ENCODE data around the gene PEG3. TPM values are rescaled to one million over a fixed set of nuclear protein-coding genes. Genes with fewer than 3 reads are reported as not detected.

Gene PEG3
- total and polyA plus RNA-seq, 2 of the 13 experiments (the other 11 are each of a cell fraction or from before 2014, with no cell fraction given) = 217 to 394 TPM

- no peak for TF ChIP-seq NFE2 (CRISPR knock-in tag; IDR thresholded peaks at IDR 0.05)
- no peak for TF ChIP-seq HNF4A (CRISPR knock-in tag; IDR thresholded peaks at IDR 0.05)
- no peak for TF ChIP-seq NCOA1 (CRISPR knock-in tag; IDR thresholded peaks at IDR 0.05)
- TF ChIP-seq CBFB (CRISPR knock-in tag; IDR thresholded peaks at IDR 0.05) = no peak
- TF ChIP-seq ATF7 (IDR thresholded peaks at IDR 0.05) = no peak
- no peak; the same call in 1 of the 2 replicates for TF ChIP-seq ATF7 (CRISPR knock-in tag; IDR thresholded peaks at IDR 0.05)
- TF ChIP-seq ZSCAN25 (CRISPR knock-in tag; IDR thresholded peaks at IDR 0.05) = no peak
- TF ChIP-seq KDM5A (IDR thresholded peaks at IDR 0.05; ENCODE audit: borderline replicate concordance, low read length) = 0 out of 2 replicates have a peak, but pooled peaks have one; percentile 31
- TF ChIP-seq CREM (IDR thresholded peaks at IDR 0.05) = no peak
- no peak for TF ChIP-seq CREM (CRISPR knock-in tag; IDR thresholded peaks at IDR 0.05)
- no peak for TF ChIP-seq ZFP36L1 (CRISPR knock-in tag; IDR thresholded peaks at IDR 0.05)
- TF ChIP-seq AGO2 (optimal IDR thresholded peaks at IDR 0.05; ENCODE audit: low read depth, low read length) = peak; percentile 99
- TF ChIP-seq DMTF1 (CRISPR knock-in tag; IDR thresholded peaks at IDR 0.05) = no peak
- TF ChIP-seq NPAS2 (CRISPR knock-in tag; IDR thresholded peaks at IDR 0.05; ENCODE audit: borderline replicate concordance) = no peak
- TF ChIP-seq NFE2L1 (CRISPR knock-in tag; IDR thresholded peaks at IDR 0.05; ENCODE audit: borderline replicate concordance) = no peak
- TF ChIP-seq ZNF556 (CRISPR knock-in tag; IDR thresholded peaks at IDR 0.05; ENCODE audit: borderline replicate concordance) = no peak
- 0 out of 2 replicates have a peak, but pooled peaks have one; percentile 31 for TF ChIP-seq ARNTL (CRISPR knock-in tag; IDR thresholded peaks at IDR 0.05)
- no peak for TF ChIP-seq PAF1 (CRISPR knock-in tag; IDR thresholded peaks at IDR 0.05)
- TF ChIP-seq MIXL1 (CRISPR knock-in tag; IDR thresholded peaks at IDR 0.05) = no peak
- TF ChIP-seq ZBTB1 (CRISPR knock-in tag; IDR thresholded peaks at IDR 0.05; ENCODE audit: borderline replicate concordance) = no peak
- TF ChIP-seq ZNF124 (CRISPR knock-in tag; IDR thresholded peaks at IDR 0.05) = no peak
- no peak for TF ChIP-seq KLF15 (CRISPR knock-in tag; IDR thresholded peaks at IDR 0.05; ENCODE audit: borderline replicate concordance)
- TF ChIP-seq KAT7 (CRISPR knock-in tag; IDR thresholded peaks at IDR 0.05; ENCODE audit: borderline replicate concordance) = 0 out of 2 replicates have a peak, but pooled peaks have one; percentile 27
- TF ChIP-seq TMF1 (CRISPR knock-in tag; IDR thresholded peaks at IDR 0.05; ENCODE audit: low read depth) = no peak
- no peak for TF ChIP-seq SAP130 (CRISPR knock-in tag; IDR thresholded peaks at IDR 0.05; ENCODE audit: low read depth)
- no peak for TF ChIP-seq GZF1 (CRISPR knock-in tag; IDR thresholded peaks at IDR 0.05)
- TF ChIP-seq ZBTB25 (CRISPR knock-in tag; IDR thresholded peaks at IDR 0.05) = no peak
- TF ChIP-seq ELF3 (CRISPR knock-in tag; IDR thresholded peaks at IDR 0.05) = no peak
- TF ChIP-seq IRF9 (CRISPR knock-in tag; IDR thresholded peaks at IDR 0.05; ENCODE audit: borderline replicate concordance) = no peak
- no peak for TF ChIP-seq CC2D1A (CRISPR knock-in tag; IDR thresholded peaks at IDR 0.05)
Measured at GRCh38 chr19:56839652-56840450, 675 bp downstream of the PEG3 start (continued).

Data from HepG2 (cell line).